Stomach smooth muscle (tissue), 2 donors: ENCODE measurements around the gene TAF3.

Experiments
- H3K27ac ChIP-seq: one replicate; pipeline ENCODE4 v1.7.0; 2013; ENCODE audit warnings: mild to moderate bottlenecking, low read length, inconsistent platforms
- H3K27me3 ChIP-seq, 2 donors: one replicate each; pipeline ENCODE4 v1.7.0; 2013; ENCODE audit warnings: low read length in 2 of 2; ENCODE audit not compliant: insufficient read depth in 2 of 2, control insufficient read depth in 1 of 2
- H3K36me3 ChIP-seq, 2 donors: one replicate each; pipeline ENCODE4 v1.7.0; 2013; ENCODE audit warnings: low read length in 2 of 2; ENCODE audit not compliant: control insufficient read depth in 2 of 2, insufficient read depth in 2 of 2
- H3K4me1 ChIP-seq: one replicate; pipeline ENCODE4 v1.7.0; 2013; ENCODE audit warnings: low read length; ENCODE audit not compliant: control insufficient read depth, insufficient read depth
- H3K4me3 ChIP-seq, 2 donors: one replicate each; pipeline ENCODE4 v1.7.0; 2013; ENCODE audit warnings: low read length in 2 of 2
- H3K9ac ChIP-seq, 2 donors: one replicate each; pipeline ENCODE4 v1.7.0; 2013; ENCODE audit warnings: low read length in 2 of 2, mild to moderate bottlenecking in 1 of 2
- H3K9me3 ChIP-seq, 2 donors: one replicate each; pipeline ENCODE4 v1.7.0; 2013; ENCODE audit warnings: low read length in 2 of 2; ENCODE audit not compliant: control insufficient read depth in 2 of 2
- donor health status: healthy.
- donor health status: Pancreatic carcinoma.

TAF3 gene

DNA sequence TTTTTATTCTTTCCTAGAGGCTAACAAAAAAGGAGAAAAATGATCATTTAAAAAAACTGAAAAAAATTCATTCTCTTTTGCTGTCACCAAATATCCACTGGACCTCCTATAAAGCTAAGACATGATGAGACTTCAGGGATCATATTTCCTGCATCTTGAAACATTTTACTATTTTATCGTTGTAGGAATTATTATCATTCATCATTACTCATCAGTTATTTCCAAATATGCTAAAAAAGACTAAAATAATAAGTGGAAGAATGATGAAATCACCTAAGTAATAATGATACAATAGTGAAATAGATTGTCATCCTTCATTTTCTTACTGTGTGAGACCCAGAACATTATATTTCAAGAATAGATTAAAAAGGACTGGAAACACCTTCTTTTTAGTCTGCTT lies 28.3 kb downstream of the TAF3 start:
- Histone ChIP-seq H3K27me3 (no peaks in the 10 kb centered on the region), H3K9ac (no peak overlapping the region)

DNA sequence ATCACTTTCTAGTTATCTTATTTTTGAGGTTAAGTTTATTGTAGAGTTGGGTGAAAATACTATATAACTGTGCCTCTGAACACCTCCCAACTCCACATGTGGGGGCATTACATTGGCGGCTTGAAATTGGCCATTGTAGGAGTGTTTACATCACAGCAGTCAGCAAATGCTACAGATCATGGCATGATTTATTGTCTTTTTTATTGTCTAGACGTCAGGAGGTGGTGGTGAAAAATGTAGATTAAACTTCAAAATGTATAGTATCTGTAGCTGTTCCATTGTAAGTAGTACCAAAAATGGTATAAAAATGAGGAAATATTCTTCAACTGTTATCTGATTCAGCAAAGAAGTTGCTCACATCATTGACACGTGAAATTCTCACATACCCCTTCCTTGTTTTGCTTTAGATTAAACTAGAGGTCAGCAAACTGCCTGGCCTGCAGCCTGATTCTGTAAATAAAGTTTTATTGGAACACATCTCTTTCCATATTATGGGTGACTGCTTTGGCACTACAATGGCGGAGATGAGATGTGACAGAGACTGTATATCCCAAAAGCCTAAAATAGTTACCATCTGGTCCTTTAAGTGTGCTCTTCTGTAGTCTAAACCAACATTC lies 35.0 kb downstream of the TAF3 start:
- Histone ChIP-seq H3K27me3 (no peaks in the 10 kb centered on the region), H3K4me1 (no peaks in the 10 kb centered on the region), H3K9me3 (no peaks in the 10 kb centered on the region), H3K27ac (no peak overlapping the region), H3K36me3 (no peaks in the 10 kb centered on the region), H3K4me3 (no peak overlapping the region), H3K9ac (no peak overlapping the region)

More for the DNA sequence above, 28.3 kb downstream of the TAF3 start:
- Histone ChIP-seq H3K27ac (no peak overlapping the region), H3K4me1 (no peaks in the 10 kb centered on the region), H3K36me3 (peaks cover 0 to 3% of the 10 kb centered on the region in 2 donors), H3K4me3 (no peak overlapping the region), H3K9me3 (no peaks in the 10 kb centered on the region)

DNA sequence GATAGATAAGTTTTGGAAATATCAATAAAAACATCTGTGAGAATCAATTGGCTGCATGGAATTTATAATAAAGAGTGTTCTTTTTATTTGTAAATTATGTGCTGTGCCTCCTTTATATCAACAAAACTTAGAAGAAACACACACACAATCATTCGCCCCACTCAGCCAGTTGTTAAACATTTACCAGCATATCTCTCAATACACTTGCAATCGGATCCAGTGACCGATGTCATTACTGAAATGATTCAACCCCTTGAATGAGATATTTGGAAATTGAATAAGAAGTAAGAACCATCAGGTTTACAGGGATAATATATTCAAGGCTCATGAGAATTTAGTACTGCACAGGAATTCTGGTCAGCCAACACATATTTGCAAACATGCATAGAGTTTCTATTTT lies 35.6 kb downstream of the TAF3 start:
- no peaks in the 10 kb centered on the region for H3K4me1 ChIP-seq
- H3K9me3 ChIP-seq = no peaks in the 10 kb centered on the region
- no peak overlapping the region for H3K9ac ChIP-seq
- no peaks in the 10 kb centered on the region for H3K36me3 ChIP-seq
- H3K27me3 ChIP-seq = no peaks in the 10 kb centered on the region
- H3K27ac ChIP-seq = no peak overlapping the region
- no peak overlapping the region for H3K4me3 ChIP-seq

DNA sequence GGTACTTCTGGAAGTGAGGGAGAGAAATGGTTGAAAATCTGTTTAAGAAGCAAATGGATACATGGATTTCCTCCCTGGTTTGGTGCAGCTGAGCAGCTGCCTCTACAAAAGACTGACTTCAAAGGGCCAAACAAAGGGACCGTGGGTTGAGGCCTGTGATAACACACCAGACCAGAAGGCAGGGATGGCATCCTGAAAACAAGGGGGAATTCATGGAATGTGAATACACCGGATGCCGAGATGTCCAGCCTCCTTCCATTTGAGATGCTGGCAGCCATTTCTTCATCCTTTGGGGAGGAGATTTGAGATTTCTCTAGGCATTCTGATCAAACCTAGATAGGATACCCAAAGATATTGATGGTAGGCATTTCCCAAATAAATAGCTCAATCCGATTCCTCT lies 36.9 kb downstream of the TAF3 start:
- H3K27me3 ChIP-seq = no peaks in the 10 kb centered on the region
- H3K4me3 ChIP-seq = no peak overlapping the region
- no peak overlapping the region for H3K27ac ChIP-seq
- no peaks in the 10 kb centered on the region for H3K9me3 ChIP-seq
- H3K4me1 ChIP-seq = no peaks in the 10 kb centered on the region
- H3K9ac ChIP-seq = no peak overlapping the region
- no peaks in the 10 kb centered on the region for H3K36me3 ChIP-seq

DNA sequence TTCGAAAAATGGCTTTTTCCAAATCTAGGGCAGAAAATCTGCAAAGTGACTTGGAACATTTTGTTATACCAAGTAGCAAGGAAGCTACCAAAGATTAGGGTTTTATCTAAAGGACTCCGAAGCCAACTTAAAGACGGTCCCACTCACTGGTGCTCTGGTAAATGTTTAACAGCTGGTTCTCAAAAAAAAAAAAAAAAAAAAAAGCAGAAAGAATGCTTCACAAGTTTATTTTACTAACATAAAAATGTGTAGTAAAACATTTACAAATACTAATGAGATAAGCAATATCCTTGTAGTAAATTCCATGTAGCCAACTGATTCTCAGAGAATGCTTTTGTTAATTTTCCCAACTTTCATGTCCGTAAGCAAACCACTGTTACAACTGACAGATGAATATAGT lies 38.4 kb downstream of the TAF3 start:
- Histone ChIP-seq H3K27me3 (no peaks in the 10 kb centered on the region), H3K9ac (no peak overlapping the region), H3K4me3 (no peak overlapping the region), H3K4me1 (no peaks in the 10 kb centered on the region), H3K27ac (no peak overlapping the region), H3K36me3 (no peaks in the 10 kb centered on the region), H3K9me3 (peaks cover 0 to 2% of the 10 kb centered on the region in 2 donors)

DNA sequence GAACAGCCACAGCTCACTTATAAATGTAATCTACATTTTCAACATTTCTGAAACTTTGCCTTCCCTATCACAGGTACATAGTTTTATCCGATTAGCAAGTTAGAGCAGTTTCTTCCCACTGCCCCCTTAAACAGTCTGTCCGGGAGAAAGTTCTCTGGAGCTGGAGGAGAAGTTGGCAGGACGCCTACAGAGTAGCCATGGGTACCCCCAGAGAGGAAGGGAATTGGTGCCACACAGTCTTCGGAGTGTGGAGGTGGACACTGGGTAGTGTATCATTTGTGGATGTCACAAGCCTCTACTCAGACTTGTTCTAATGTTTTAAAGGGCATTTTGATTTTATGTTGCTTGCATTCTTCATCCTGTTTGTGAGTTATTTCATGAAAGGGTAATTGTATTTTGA lies 39.0 kb downstream of the TAF3 start:
- peaks cover 0 to 2% of the 10 kb centered on the region in 2 donors for H3K9me3 ChIP-seq
- H3K36me3 ChIP-seq = no peaks in the 10 kb centered on the region
- H3K4me3 ChIP-seq = no peak overlapping the region
- no peaks in the 10 kb centered on the region for H3K27me3 ChIP-seq
- no peak overlapping the region for H3K9ac ChIP-seq
- no peak overlapping the region for H3K27ac ChIP-seq
- H3K4me1 ChIP-seq = no peaks in the 10 kb centered on the region

DNA sequence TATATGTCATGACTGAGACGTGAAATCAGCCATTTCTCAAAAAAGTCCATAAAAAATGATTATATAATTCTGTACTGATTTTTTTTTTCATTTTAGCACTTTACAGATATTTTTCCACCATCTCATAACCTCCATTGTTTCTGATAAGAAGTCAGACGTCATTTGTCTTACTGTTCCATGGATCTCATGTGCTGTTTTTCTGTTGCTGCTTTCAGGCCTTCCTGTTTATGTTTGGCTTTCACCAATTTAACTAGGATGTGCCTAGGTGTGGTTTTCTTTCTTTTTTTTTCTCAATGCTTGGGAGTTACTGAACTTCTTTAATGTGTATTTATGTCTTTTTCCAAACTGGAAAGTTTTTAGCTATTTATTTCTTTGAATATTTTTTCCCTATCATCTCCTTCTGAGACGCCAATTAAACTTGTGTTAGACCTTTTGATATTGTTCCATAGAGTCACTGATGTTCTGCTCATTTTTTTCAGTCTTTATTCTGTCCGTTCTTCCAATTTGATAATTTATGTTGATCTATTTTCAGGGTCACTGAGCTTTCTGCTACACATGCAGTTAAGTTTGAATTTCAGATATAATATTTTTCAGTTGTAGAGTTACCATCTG lies 43.3 kb downstream of the TAF3 start:
- Histone ChIP-seq H3K27ac (no peak overlapping the region), H3K4me3 (no peak overlapping the region), H3K9me3 (peaks cover 0 to 2% of the 10 kb centered on the region in 2 donors), H3K4me1 (no peaks in the 10 kb centered on the region), H3K9ac (no peak overlapping the region), H3K36me3 (no peaks in the 10 kb centered on the region), H3K27me3 (no peaks in the 10 kb centered on the region)

DNA sequence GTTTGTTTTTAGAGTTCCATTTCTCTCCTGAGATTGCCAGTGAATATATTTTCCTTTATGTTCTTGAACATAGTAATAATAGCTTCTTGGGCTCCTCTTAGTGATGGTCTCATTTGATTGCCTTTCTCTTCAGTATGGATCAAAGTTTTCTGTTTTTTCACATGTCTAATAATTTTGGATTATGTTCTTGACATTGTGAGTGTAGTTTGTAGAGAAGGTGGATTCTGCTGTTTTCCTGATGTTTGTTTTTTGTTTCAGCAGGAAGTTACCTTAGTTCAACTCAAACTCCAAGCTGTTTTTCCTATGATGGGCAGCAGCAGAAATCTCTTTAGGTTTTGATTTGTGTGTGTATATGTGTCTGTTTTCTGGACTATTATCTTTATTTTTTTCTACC lies 43.8 kb downstream of the TAF3 start:
- Histone ChIP-seq H3K9ac (no peak overlapping the region), H3K36me3 (no peaks in the 10 kb centered on the region)

DNA sequence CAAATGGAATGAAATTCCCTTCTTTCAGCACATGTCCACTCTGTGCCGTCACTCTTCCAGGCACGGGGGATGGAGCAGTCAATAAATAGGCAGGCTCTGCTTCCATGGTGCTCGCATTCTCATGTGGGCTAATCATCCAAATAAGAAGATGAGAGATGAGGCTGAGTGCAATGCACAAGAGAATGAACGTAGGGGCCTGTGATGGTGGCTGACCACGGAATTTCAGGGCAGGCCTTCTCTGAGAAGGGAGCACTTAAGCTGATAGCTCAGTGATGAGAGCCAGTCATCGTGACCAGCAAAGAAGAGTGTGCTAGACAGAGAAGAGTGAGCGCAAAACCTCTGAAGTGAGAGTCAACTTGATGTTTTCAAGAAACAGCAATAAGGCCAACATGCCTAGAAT lies 47.9 kb downstream of the TAF3 start:
- no peak overlapping the region for H3K27ac ChIP-seq
- no peaks in the 10 kb centered on the region for H3K27me3 ChIP-seq
- H3K4me1 ChIP-seq = no peaks in the 10 kb centered on the region

More for the DNA sequence above, 43.8 kb downstream of the TAF3 start:
- Histone ChIP-seq H3K4me1 (no peaks in the 10 kb centered on the region), H3K9me3 (peaks cover 0 to 2% of the 10 kb centered on the region in 2 donors), H3K4me3 (no peak overlapping the region), H3K27me3 (no peaks in the 10 kb centered on the region), H3K27ac (no peak overlapping the region)

DNA sequence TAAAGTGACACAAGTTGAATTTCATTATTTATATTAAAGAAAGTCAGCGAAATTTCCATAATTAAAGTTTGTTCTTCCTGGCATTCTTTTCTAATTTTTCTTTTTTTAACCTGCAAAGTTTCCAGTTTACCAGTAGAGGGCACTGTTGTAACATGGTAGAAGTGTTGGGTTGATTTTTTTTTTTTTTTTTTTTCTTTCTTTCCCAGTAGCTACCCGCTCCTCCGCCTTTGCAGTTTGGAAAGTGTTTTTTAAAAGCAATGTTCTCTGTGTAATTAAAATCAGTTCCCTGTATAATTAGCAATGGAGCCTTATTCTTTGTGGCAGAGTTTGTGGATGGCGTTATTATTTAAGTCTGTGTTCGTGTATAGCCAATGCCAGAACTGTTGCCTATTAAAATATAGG lies 53.7 kb downstream of the TAF3 start:
- no peaks in the 10 kb centered on the region for H3K4me1 ChIP-seq
- H3K27ac ChIP-seq = no peak overlapping the region
- H3K36me3 ChIP-seq = no peaks in the 10 kb centered on the region
- H3K9ac ChIP-seq = peak overlapping the region in 1 of 2 donors; percentile 33
- no peaks in the 10 kb centered on the region for H3K9me3 ChIP-seq
- H3K27me3 ChIP-seq = no peaks in the 10 kb centered on the region
- peak overlapping the region; percentile 52 to 56 for H3K4me3 ChIP-seq

More for the DNA sequence above, 47.9 kb downstream of the TAF3 start:
- Histone ChIP-seq H3K9ac (no peak overlapping the region), H3K4me3 (no peak overlapping the region), H3K36me3 (no peaks in the 10 kb centered on the region), H3K9me3 (peaks cover 0 to under 1% of the 10 kb centered on the region in 2 donors)

DNA sequence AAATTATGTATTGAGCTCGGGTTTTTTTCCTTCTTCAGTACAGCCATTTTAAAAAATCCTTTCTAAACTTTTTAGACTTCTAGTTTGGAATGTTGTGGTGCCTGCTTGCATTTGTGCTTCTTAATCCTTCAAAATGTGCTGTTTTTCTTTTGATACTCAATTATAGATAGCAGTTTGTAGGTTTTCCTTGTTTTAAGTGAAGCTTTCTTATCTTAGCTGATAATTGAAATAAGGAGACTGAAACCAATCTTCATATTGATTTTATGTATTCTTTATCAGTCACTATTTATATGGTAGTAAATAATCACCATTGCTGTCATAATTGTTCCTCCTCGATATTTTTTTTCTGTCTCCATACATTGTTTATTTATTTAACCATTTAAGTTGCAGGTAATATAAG lies 56.6 kb downstream of the TAF3 start:
- no peak overlapping the region for H3K9ac ChIP-seq
- no peaks in the 10 kb centered on the region for H3K9me3 ChIP-seq
- H3K36me3 ChIP-seq = no peaks in the 10 kb centered on the region
- no peak overlapping the region for H3K27ac ChIP-seq
- H3K4me3 ChIP-seq = no peak overlapping the region
- no peaks in the 10 kb centered on the region for H3K27me3 ChIP-seq
- H3K4me1 ChIP-seq = no peaks in the 10 kb centered on the region
